Left lung (tissue), 10 donors: ENCODE results near the gene MAP3K5. TPM values are rescaled to one million over a fixed set of nuclear protein-coding genes. Genes with fewer than 3 reads are reported as not detected.

Experiments
- ATAC-seq: fragments of 200-7000 bp; cut with Tn5 transposase; one replicate; pipeline ENCODE4 v1.9.1; 2020; ENCODE audit warnings: moderate library complexity
- DNase-seq, 4 donors: peaks; one replicate each; pipeline ENCODE4 v3.0.0-alpha.2; 2013 to 2020
- H3K27ac ChIP-seq, 2 donors: fragments of 200-600 bp; sonication (generic) in 1 of 2; one replicate each; pipeline versions ENCODE4 v1.5.0 to v1.8.0; 2020 to 2021
- H3K27me3 ChIP-seq, 2 donors: fragments of 200-600 bp; sonication (generic) in 1 of 2; one replicate each; pipeline versions ENCODE4 v1.5.0 to v1.8.0; 2020 to 2021
- H3K36me3 ChIP-seq, 2 donors: fragments of 200-600 bp; sonication (generic) in 1 of 2; one replicate each; pipeline versions ENCODE4 v1.5.0 to v1.8.0; 2020 to 2021
- H3K4me1 ChIP-seq, 2 donors: fragments of 200-600 bp; one replicate each; pipeline ENCODE4 v1.8.0; 2021
- H3K4me3 ChIP-seq, 2 donors: fragments of 200-600 bp; sonication (generic) in 1 of 2; one replicate each; pipeline versions ENCODE4 v1.5.0 to v1.8.0; 2020 to 2021; ENCODE audit warnings: mild to moderate bottlenecking in 1 of 2
- H3K9me3 ChIP-seq, 2 donors: fragments of 200-600 bp; sonication (generic) in 1 of 2; one replicate each; pipeline versions ENCODE4 v1.5.0 to v1.8.0; 2020 to 2021
- intact Hi-C, 2 donors: fragments of 100-400 bp; cut with DNase I; formaldehyde crosslinking; loops; one replicate each; pipeline versions ENCODE4 v1.11.2 to v1.14.2; 2022
- polyA plus RNA-seq, 6 donors: library from polyadenylated mRNA; unstranded; fragments of 120-200 nt; gene quantifications; one replicate each; pipeline ENCODE4 v1.2.1, GENCODE V29; 2013; ENCODE audit not compliant: insufficient read length in 6 of 6
- total RNA-seq, 2 donors: library from RNA; stranded (reverse); fragmentation: NEBNext Ultra II Directional; extraction: Animal tissue kit (Norgen Biotek cat#: 25700); gene quantifications; one replicate each; pipeline ENCODE4 v1.2.1, GENCODE V29; 2021
- TF ChIP-seq, protein P1 (sequence below), 2 donors: fragments of 200-600 bp; sonication (generic) in 1 of 2; IDR thresholded peaks; one replicate each; pipeline versions ENCODE4 v1.5.0 to v1.8.0; 2021; ENCODE audit warnings: antibody characterized with exemption in 2 of 2
- donor health status: DM: no; HTN: yes; CAD: no.
- donor health status: DM: no; HTN: no; CAD: no.

The MAP3K5 gene
- total and polyA plus RNA-seq, 8 donors = 6.3 to 27.7 (median 7.2) TPM

DNA sequence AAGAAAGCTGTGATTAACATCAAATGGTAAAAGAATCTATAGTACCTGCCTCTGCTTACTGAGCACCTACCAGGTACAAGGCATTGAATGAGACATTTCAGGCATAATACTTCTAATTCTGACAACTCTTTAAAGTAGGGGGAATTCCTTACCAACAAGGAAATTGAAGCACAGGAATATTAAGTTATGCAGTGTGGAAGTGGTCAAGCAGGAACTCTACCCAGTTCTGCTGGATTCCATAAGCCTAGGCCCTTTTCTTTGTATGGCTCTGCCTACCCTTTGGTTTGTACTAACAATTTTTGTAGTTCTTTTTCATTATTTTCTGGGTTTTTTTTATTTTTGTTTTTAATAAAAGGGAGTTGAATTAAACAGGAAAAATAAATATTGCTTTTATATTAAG, 114.5 kb downstream of the MAP3K5 start:
- DNase-seq (peak in 2 of 4 donors; percentile 18 to 75), ATAC-seq (peak; percentile 97)
- peaks cover 0 to 12% of the 10 kb centered on the region in 2 donors for H3K4me1 ChIP-seq
- H3K4me3 ChIP-seq = no peak overlapping the region
- TF ChIP-seq, protein P1, sequence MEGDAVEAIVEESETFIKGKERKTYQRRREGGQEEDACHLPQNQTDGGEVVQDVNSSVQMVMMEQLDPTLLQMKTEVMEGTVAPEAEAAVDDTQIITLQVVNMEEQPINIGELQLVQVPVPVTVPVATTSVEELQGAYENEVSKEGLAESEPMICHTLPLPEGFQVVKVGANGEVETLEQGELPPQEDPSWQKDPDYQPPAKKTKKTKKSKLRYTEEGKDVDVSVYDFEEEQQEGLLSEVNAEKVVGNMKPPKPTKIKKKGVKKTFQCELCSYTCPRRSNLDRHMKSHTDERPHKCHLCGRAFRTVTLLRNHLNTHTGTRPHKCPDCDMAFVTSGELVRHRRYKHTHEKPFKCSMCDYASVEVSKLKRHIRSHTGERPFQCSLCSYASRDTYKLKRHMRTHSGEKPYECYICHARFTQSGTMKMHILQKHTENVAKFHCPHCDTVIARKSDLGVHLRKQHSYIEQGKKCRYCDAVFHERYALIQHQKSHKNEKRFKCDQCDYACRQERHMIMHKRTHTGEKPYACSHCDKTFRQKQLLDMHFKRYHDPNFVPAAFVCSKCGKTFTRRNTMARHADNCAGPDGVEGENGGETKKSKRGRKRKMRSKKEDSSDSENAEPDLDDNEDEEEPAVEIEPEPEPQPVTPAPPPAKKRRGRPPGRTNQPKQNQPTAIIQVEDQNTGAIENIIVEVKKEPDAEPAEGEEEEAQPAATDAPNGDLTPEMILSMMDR (IDR thresholded peaks at IDR 0.05) = no peak
- H3K9me3 ChIP-seq = no peaks in the 10 kb centered on the region
- no peak overlapping the region for H3K27ac ChIP-seq
- no peaks in the 10 kb centered on the region for H3K27me3 ChIP-seq
- H3K36me3 ChIP-seq = peaks cover 0 to 6% of the 10 kb centered on the region in 2 donors
- intact Hi-C loops = no loop called here

DNA sequence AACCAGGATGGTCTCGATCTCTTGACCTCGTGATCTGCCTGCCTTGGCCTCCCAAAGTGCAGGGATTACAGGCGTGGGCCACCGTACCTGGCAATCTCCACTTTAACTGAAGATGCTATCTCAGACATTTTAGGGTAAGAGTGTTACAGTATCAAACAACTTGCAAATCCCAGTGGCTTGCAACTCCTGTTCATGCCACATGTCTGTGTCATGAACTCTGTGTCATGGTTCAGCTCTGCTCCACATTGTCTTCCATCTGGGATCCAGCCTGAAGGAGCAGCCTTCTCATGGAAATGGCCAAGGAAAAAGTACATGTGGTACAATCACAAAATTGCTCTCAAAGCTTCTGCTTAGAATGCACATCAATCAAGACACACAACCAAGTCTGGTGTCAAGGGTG, 114.9 kb downstream of the MAP3K5 start:
- H3K27ac ChIP-seq = no peak overlapping the region
- H3K27me3 ChIP-seq = no peaks in the 10 kb centered on the region
- peak; percentile 35 for ATAC-seq
- no peaks in the 10 kb centered on the region for H3K9me3 ChIP-seq
- no peak for DNase-seq
- TF ChIP-seq, protein P1 (IDR thresholded peaks at IDR 0.05) = no peak
- no peak overlapping the region for H3K4me3 ChIP-seq
- H3K36me3 ChIP-seq = peaks cover 0 to 6% of the 10 kb centered on the region in 2 donors
- H3K4me1 ChIP-seq = peaks cover 0 to 12% of the 10 kb centered on the region in 2 donors
- intact Hi-C loops = no loop called here

DNA sequence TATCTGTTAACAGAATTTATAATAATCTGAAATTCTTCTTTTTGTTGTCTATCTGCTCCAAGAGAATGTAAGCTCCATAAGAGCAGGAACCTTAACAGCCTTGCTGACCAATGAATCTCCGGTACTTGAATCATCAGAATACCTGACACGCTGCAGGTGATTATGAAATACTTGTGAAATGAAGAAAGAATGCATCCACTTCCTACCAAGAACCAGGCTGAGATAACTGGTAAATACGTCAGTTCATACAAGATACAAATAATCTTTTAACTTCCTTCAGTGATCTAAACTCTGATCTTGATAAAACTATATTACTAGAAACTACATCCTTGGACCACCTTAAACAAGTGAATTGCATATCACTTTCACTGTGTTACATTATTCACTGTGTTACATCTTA, 116.2 kb downstream of the MAP3K5 start:
- peaks cover 0 to 12% of the 10 kb centered on the region in 2 donors for H3K4me1 ChIP-seq
- peak overlapping the region in 1 of 2 donors; percentile 30 for H3K27ac ChIP-seq
- no peaks in the 10 kb centered on the region for H3K27me3 ChIP-seq
- H3K9me3 ChIP-seq = no peaks in the 10 kb centered on the region
- no peak for DNase-seq
- peak; percentile 26 for ATAC-seq
- TF ChIP-seq, protein P1 (IDR thresholded peaks at IDR 0.05) = no peak
- H3K4me3 ChIP-seq = no peak overlapping the region
- intact Hi-C loops = no loop called here
- no peaks in the 10 kb centered on the region for H3K36me3 ChIP-seq

DNA sequence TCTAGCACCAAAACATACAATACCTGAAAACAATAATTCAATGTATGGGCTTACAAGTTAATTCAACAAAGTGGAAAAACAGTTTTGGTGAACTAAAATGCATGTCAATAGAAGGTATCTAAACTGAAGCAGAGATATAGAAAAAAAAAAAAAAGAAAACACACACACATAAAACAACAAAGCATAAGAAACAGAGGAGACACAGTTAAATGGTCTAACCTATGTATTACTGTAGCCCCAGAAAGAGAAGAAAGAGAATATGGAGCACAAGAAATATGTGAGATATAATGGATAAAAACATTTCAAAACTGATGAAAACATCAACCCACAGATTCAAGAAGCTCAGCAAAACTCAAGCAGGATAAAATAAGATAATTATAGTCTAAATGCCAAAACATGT, 118.7 kb downstream of the MAP3K5 start:
- intact Hi-C loops = no loop called here
- Histone ChIP-seq H3K4me1 (peaks cover 0 to 16% of the 10 kb centered on the region in 2 donors), H3K4me3 (no peak overlapping the region), H3K27ac (no peak overlapping the region), H3K36me3 (peaks cover 0 to 5% of the 10 kb centered on the region in 2 donors), H3K27me3 (no peaks in the 10 kb centered on the region), H3K9me3 (no peaks in the 10 kb centered on the region)
- no peak for ATAC-seq
- TF ChIP-seq, protein P1 (IDR thresholded peaks at IDR 0.05) = no peak
- no peak for DNase-seq

DNA sequence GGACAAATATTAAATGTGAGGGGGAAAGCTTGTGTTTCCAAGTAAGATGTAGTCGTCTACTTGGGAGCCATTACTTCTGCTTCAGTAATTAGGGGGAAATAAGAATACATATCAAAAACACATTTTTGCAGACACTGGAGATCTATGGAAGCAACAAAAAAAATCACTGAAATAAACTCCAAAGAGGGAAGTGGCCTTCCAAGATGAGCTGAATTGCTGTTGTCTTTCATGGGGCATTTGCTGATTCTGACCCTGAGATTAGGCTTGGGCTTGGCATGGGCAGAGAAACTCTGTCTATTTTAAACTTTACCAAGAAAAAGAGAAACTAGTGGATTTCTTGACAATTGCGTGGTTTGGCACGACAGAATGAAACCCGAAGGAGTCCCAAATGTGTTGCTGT, 120.1 kb downstream of the MAP3K5 start:
- H3K9me3 ChIP-seq = no peaks in the 10 kb centered on the region
- H3K36me3 ChIP-seq = peaks cover 0 to 19% of the 10 kb centered on the region in 2 donors
- H3K4me1 ChIP-seq = peaks cover 0 to 16% of the 10 kb centered on the region in 2 donors
- H3K27me3 ChIP-seq = no peaks in the 10 kb centered on the region
- H3K4me3 ChIP-seq = no peak overlapping the region
- intact Hi-C loops = no loop called here
- no peak for DNase-seq
- no peak for ATAC-seq
- TF ChIP-seq, protein P1 (IDR thresholded peaks at IDR 0.05) = no peak
- no peak overlapping the region for H3K27ac ChIP-seq
